AG04450 (cell line): ENCODE results near the gene IRAG1. TPM values are rescaled to one million over a fixed set of nuclear protein-coding genes. Genes with fewer than 3 reads are reported as not detected.

Experiments
- CTCF ChIA-PET: fragments of 300-600, 350-600 bp; formaldehyde crosslinking; extraction: SDS; loops from one replicate; lab custom pipeline; 2022; ENCODE audit warnings: antibody characterized with exemption, inconsistent platforms; lab: Charles Lee
- POLR2A ChIA-PET: fragments of 350-600 bp; formaldehyde crosslinking; extraction: SDS; loops from one replicate; lab custom pipeline; 2021; ENCODE audit warnings: antibody characterized with exemption, inconsistent platforms; lab: Yijun Ruan, JAX
- DNase-seq: peaks from one replicate; pipeline ENCODE4 v3.0.0-alpha.2; 2011; ENCODE audit warnings: low read depth, low spot score
- H3K27ac ChIP-seq: one replicate; pipeline ENCODE4 v1.5.1; 2012; ENCODE audit warnings: low read depth, low read length, control low read depth
- H3K27me3 ChIP-seq: one replicate; pipeline ENCODE4 v1.6.0; 2012; ENCODE audit warnings: low read length; ENCODE audit not compliant: control insufficient read depth, insufficient read depth
- H3K4me3 ChIP-seq: 2 replicates; pipeline ENCODE4 v1.5.1; 2011; ENCODE audit warnings: mild to moderate bottlenecking, low read depth, low read length, control low read depth
- H3K9me3 ChIP-seq: 2 replicates; pipeline ENCODE4 v1.5.1; 2012; ENCODE audit warnings: low read length; ENCODE audit not compliant: control insufficient read depth, insufficient read depth
- CTCF ChIP-seq: IDR thresholded peaks from 2 replicates; pipeline ENCODE4 v1.5.1; 2011; ENCODE audit warnings: low read depth, low read length, control low read depth, inconsistent platforms
- polyA plus RNA-seq: library from polyadenylated mRNA; depleted of rRNA; stranded (reverse); fragments of >200 nt; gene quantifications from 2 replicates; pipeline ENCODE4 v1.2.3, GENCODE V29; 2011

IRAG1 gene
- polyA plus RNA-seq, 1 experiment: 60.3 TPM

GRCh38 chr11:10716543-10717259 is 23.1 kb upstream of the IRAG1 start:
- Histone ChIP-seq H3K27me3 (peaks cover 2% of the 10 kb centered on the region), H3K27ac (no peak overlapping the region), H3K4me3 (no peak overlapping the region), H3K9me3 (peaks cover 3% of the 10 kb centered on the region; the same call in 1 of the 2 replicates)
- no peak for TF ChIP-seq CTCF
- ChIA-PET POLR2A (no interaction called here), CTCF (no interaction called here)
- DNase-seq: no peak

DNA sequence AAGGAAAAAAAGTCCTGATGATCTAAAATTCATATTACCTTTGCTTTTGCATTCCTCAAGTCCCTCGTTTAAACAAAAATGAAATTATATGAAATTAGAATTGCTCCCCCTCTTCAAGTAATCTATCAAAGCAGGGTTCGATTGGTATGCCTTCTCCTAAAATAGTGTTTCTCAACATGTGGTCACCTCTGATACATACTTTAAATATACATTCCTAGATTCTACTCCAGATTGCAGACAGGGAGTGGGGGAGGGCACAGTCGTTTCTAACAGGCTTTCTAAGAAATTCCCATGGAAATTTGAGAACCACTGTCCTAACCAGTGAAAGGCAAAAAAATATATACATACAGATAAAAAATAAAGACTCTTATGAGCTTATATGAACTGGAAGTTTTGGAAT is 22.6 kb upstream of the IRAG1 start:
- ChIA-PET CTCF (no interaction called here), POLR2A (no interaction called here)
- no peak for TF ChIP-seq CTCF
- Histone ChIP-seq H3K27me3 (peaks cover 2% of the 10 kb centered on the region), H3K9me3 (peaks cover 3% of the 10 kb centered on the region; the same call in 1 of the 2 replicates), H3K4me3 (no peak overlapping the region), H3K27ac (no peak overlapping the region)
- no peak for DNase-seq

DNA sequence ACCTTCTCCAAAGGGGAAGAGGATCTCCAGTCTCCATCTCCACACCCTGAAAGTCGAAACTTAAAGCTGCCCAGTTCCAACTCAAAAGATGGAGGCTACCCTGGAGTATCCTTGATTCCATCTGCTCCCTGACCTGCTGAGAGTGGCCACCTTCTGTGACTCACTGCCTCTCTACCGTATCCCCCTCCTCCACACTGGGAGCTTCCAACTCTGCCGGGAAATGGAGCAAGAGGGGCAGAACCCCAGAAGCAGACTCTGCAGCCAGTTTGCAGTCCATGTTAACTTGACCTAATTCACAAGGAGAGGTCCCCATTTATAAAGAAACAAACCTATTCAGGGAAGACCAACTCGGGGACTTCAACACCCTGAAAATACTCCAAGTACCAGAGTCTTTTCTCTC is 22.0 kb upstream of the IRAG1 start:
- ChIA-PET CTCF (no interaction called here), POLR2A (no interaction called here)
- Histone ChIP-seq H3K27me3 (peaks cover 2% of the 10 kb centered on the region), H3K27ac (no peak overlapping the region), H3K4me3 (no peak overlapping the region), H3K9me3 (peaks cover 3% of the 10 kb centered on the region; the same call in 1 of the 2 replicates)
- no peak for DNase-seq
- no peak for TF ChIP-seq CTCF

GRCh38 chr11:10709299-10710086 is 15.9 kb upstream of the IRAG1 start:
- H3K27ac ChIP-seq: peak overlapping the region; percentile 69
- ChIA-PET CTCF (interaction anchor here (1.2 to 1.4 kb wide), 3 partner anchors 16 to 169 kb away, joined by 3 to 6 read pairs (median 4); partner anchors contain the start of gene RNF141), POLR2A (interaction anchor here (0.6 to 2.5 kb wide), 7 partner anchors 16 to 1794 kb away, joined by 3 to 14 read pairs (median 3); partner anchors contain the start of gene IRAG1)

More at GRCh38 chr11:10709299-10710086, 15.9 kb upstream of the IRAG1 start:
- DNase-seq: peak; percentile 72
- TF ChIP-seq CTCF: no peak
- Histone ChIP-seq H3K4me3 (no peak overlapping the region), H3K9me3 (no peaks in the 10 kb centered on the region), H3K27me3 (no peaks in the 10 kb centered on the region)
